ENCODE measurements around the gene RPS4Y1.

DNA sequence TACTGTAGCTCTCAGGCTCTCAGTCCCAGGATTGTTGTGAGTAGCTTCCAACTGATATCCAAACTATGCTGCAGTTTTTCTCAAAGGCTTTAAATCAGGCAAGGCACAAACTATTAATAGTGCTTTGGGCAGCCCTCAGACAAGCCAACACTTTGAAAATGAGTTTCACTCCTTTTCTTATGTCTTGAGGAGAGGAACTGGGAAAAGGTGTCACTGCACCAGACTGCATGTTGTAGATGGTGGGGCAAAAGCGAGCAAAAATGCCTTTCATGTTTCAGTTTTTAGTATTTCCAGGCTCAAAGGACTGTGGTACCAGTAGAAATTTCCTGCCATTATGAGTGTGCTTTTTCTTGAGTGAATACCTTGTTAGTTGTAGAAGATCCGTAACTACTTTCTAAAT, 54.6 kb downstream of the RPS4Y1 start:
- TF ChIP-seq POLR2A (IDR thresholded peaks at IDR 0.05) (no peak), POLR2AphosphoS5 (IDR thresholded peaks at IDR 0.05) (no peak), EP300 (IDR thresholded peaks at IDR 0.05) (no peak)
- TF ChIP-seq, protein P1, sequence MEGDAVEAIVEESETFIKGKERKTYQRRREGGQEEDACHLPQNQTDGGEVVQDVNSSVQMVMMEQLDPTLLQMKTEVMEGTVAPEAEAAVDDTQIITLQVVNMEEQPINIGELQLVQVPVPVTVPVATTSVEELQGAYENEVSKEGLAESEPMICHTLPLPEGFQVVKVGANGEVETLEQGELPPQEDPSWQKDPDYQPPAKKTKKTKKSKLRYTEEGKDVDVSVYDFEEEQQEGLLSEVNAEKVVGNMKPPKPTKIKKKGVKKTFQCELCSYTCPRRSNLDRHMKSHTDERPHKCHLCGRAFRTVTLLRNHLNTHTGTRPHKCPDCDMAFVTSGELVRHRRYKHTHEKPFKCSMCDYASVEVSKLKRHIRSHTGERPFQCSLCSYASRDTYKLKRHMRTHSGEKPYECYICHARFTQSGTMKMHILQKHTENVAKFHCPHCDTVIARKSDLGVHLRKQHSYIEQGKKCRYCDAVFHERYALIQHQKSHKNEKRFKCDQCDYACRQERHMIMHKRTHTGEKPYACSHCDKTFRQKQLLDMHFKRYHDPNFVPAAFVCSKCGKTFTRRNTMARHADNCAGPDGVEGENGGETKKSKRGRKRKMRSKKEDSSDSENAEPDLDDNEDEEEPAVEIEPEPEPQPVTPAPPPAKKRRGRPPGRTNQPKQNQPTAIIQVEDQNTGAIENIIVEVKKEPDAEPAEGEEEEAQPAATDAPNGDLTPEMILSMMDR (IDR thresholded peaks at IDR 0.05): no peak
